H9 (cell line): ENCODE measurements around the gene DPAGT1. TPM values are rescaled to one million over a fixed set of nuclear protein-coding genes. Genes with fewer than 3 reads are reported as not detected.

Experiments used
- DNase-seq: peaks from one replicate; pipeline ENCODE4 v3.0.0-alpha.2; 2017
- H2AFZ ChIP-seq: one replicate; pipeline ENCODE4 v1.6.1; 2013; ENCODE audit warnings: mild to moderate bottlenecking, low read length, control low read depth, moderate library complexity
- H2AK5ac ChIP-seq: 2 replicates; pipeline ENCODE4 v1.6.1; 2013; ENCODE audit warnings: low read length, control low read depth, mixed read lengths; ENCODE audit not compliant: insufficient read length
- H2BK120ac ChIP-seq: one replicate; pipeline ENCODE4 v1.6.1; 2013; ENCODE audit warnings: low read depth, mild to moderate bottlenecking, low read length, control low read depth, inconsistent platforms; ENCODE audit not compliant: poor library complexity, severe bottlenecking
- H2BK12ac ChIP-seq: 2 replicates; pipeline ENCODE4 v1.6.1; 2013; ENCODE audit warnings: low read length, control low read depth, mixed read lengths, low read depth; ENCODE audit not compliant: insufficient read length
- H2BK15ac ChIP-seq: 2 replicates; pipeline ENCODE4 v1.6.1; 2013; ENCODE audit warnings: low read depth, low read length, control low read depth
- H2BK20ac ChIP-seq: one replicate; pipeline ENCODE4 v1.6.1; 2013; ENCODE audit warnings: low read depth, mild to moderate bottlenecking, low read length, control low read depth, inconsistent platforms; ENCODE audit not compliant: poor library complexity, severe bottlenecking
- H2BK5ac ChIP-seq: 2 replicates; pipeline ENCODE4 v1.6.1; 2013; ENCODE audit warnings: low read length, control low read depth, mixed read lengths; ENCODE audit not compliant: insufficient read length
- H3K14ac ChIP-seq: 2 replicates; pipeline ENCODE4 v1.6.1; 2013; ENCODE audit warnings: low read length, control low read depth; ENCODE audit not compliant: insufficient read depth
- H3K18ac ChIP-seq: 2 replicates; pipeline ENCODE4 v1.6.1; 2013; ENCODE audit warnings: low read depth, mild to moderate bottlenecking, mixed read lengths, low read length, control low read depth; ENCODE audit not compliant: insufficient read length
- H3K23ac ChIP-seq: 2 replicates; pipeline ENCODE4 v1.6.1; 2013; ENCODE audit warnings: low read length, control low read depth, mixed read lengths, low read depth; ENCODE audit not compliant: insufficient read length
- H3K23me2 ChIP-seq: 2 replicates; pipeline ENCODE4 v1.6.1; 2013; ENCODE audit warnings: low read depth, mild to moderate bottlenecking, mixed read lengths, low read length, control low read depth; ENCODE audit not compliant: insufficient read length, poor library complexity, severe bottlenecking
- H3K27ac ChIP-seq: 2 replicates; pipeline ENCODE4 v1.5.1; 2013; ENCODE audit warnings: low read length, control low read depth, mixed read lengths, low read depth; ENCODE audit not compliant: insufficient read length
- H3K27me3 ChIP-seq: 2 replicates; pipeline ENCODE4 v1.6.1; 2013; ENCODE audit warnings: low read length, control low read depth, inconsistent platforms; ENCODE audit not compliant: insufficient read depth
- H3K4ac ChIP-seq: 2 replicates; pipeline ENCODE4 v1.6.1; 2013; ENCODE audit warnings: low read depth, mild to moderate bottlenecking, control low read depth, inconsistent platforms, low read length, moderate library complexity
- H3K4me1 ChIP-seq: 2 replicates; pipeline ENCODE4 v1.6.1; 2013; ENCODE audit warnings: low read length, control low read depth, inconsistent platforms; ENCODE audit not compliant: insufficient read depth
- H3K4me2 ChIP-seq: 2 replicates; pipeline ENCODE4 v1.6.1; 2013; ENCODE audit warnings: low read length, control low read depth, mixed read lengths; ENCODE audit not compliant: insufficient read length, insufficient read depth
- H3K56ac ChIP-seq: 2 replicates; pipeline ENCODE4 v1.6.1; 2013; ENCODE audit warnings: low read depth, mild to moderate bottlenecking, mixed read lengths, low read length, control low read depth; ENCODE audit not compliant: insufficient read length
- H3K79me1 ChIP-seq: 2 replicates; pipeline ENCODE4 v1.6.1; 2013; ENCODE audit warnings: low read depth, mild to moderate bottlenecking, moderate library complexity, low read length, control low read depth, inconsistent platforms; ENCODE audit not compliant: insufficient read depth, poor library complexity, severe bottlenecking
- H3K79me2 ChIP-seq: 2 replicates; pipeline ENCODE4 v1.6.1; 2013; ENCODE audit warnings: low read length, control low read depth, inconsistent platforms; ENCODE audit not compliant: insufficient read depth
- H3K9ac ChIP-seq: 2 replicates; pipeline ENCODE4 v1.6.1; 2013; ENCODE audit warnings: low read length, control low read depth, mixed read lengths; ENCODE audit not compliant: insufficient read length; ENCODE audit errors: extremely low read depth
- H3K9me3 ChIP-seq: one replicate; pipeline ENCODE4 v1.6.1; 2013; ENCODE audit warnings: low read depth, low read length, inconsistent platforms; ENCODE audit not compliant: control insufficient read depth
- H3T11ph ChIP-seq: one replicate; pipeline ENCODE4 v1.6.1; 2013; ENCODE audit warnings: mild to moderate bottlenecking, low read length, control low read depth, inconsistent platforms
- H4K20me1 ChIP-seq: one replicate; pipeline ENCODE4 v1.6.1; 2013; ENCODE audit not compliant: control insufficient read depth, insufficient read length, insufficient read depth
- H4K5ac ChIP-seq: 2 replicates; pipeline ENCODE4 v1.6.1; 2013; ENCODE audit warnings: low read depth, mild to moderate bottlenecking, mixed read lengths, low read length, control low read depth; ENCODE audit not compliant: insufficient read length
- H4K8ac ChIP-seq: replicated peaks from 2 replicates; pipeline ENCODE4 v1.6.1; 2013; ENCODE audit warnings: low read length, control low read depth, mixed read lengths, low read depth; ENCODE audit not compliant: insufficient read length
- H4K91ac ChIP-seq: 2 replicates; pipeline ENCODE4 v1.6.1; 2013; ENCODE audit warnings: low read depth, mild to moderate bottlenecking, moderate library complexity, mixed read lengths, low read length, control low read depth; ENCODE audit not compliant: insufficient read length
- H3K27ac Mint-ChIP-seq, 3 experiments: 2 replicates in 2 of 3; 3 replicates in 1 of 3; pipeline ENCODE4 v1.8.0; 2020 to 2021; ENCODE audit warnings: mixed read lengths in 3 of 3, mild to moderate bottlenecking in 1 of 3, moderate library complexity in 1 of 3
- H3K27me3 Mint-ChIP-seq: 2 replicates; pipeline ENCODE4 v1.8.0; 2021; ENCODE audit warnings: low read depth, mild to moderate bottlenecking, moderate library complexity, mixed read lengths
- H3K36me3 Mint-ChIP-seq, 3 experiments: 2 replicates in 2 of 3; 3 replicates in 1 of 3; pipeline ENCODE4 v1.8.0; 2020 to 2021; ENCODE audit warnings: low read depth in 3 of 3, mixed read lengths in 3 of 3; ENCODE audit not compliant: insufficient read depth in 1 of 3
- H3K4me1 Mint-ChIP-seq, 2 experiments: 2 replicates each; pipeline ENCODE4 v1.8.0; 2020; ENCODE audit warnings: mixed read lengths in 2 of 2
- H3K4me3 Mint-ChIP-seq, 2 experiments: 2 replicates in 1 of 2; 3 replicates in 1 of 2; pipeline ENCODE4 v1.8.0; 2020 to 2021; ENCODE audit warnings: mild to moderate bottlenecking in 2 of 2, mixed read lengths in 2 of 2, moderate library complexity in 1 of 2
- H3K9me3 Mint-ChIP-seq, 2 experiments: 2 replicates in 1 of 2; 3 replicates in 1 of 2; pipeline ENCODE4 v1.8.0; 2020; ENCODE audit warnings: mild to moderate bottlenecking in 2 of 2, mixed read lengths in 2 of 2, moderate library complexity in 1 of 2
- WGBS: extraction: QIAGEN DNeasy Blood & Tissue Kit; methylation state at CpG from one replicate; pipeline ENCODE4 v1.1.7; 2013; ENCODE audit warnings: missing lambda C conversion rate, low lambda C conversion rate, mixed read lengths; ENCODE audit not compliant: insufficient read length; ENCODE audit errors: extremely low coverage; 5-methylcytosine and 5-hydroxymethylcytosine counted together
- total RNA-seq: library from RNA; stranded (reverse); gene quantifications from 2 replicates; pipeline ENCODE4 v1.2.1, GENCODE V29; 2021
- TF ChIP-seq, protein P1 (sequence below): fragments of 200-600 bp; sonication (generic); conservative IDR thresholded peaks from 3 replicates; pipeline ENCODE4 v1.8.0; 2021; ENCODE audit warnings: antibody characterized with exemption, mild to moderate bottlenecking

Gene DPAGT1
- total RNA-seq, 1 experiment from 2014 or later = 43.6 TPM

DNA sequence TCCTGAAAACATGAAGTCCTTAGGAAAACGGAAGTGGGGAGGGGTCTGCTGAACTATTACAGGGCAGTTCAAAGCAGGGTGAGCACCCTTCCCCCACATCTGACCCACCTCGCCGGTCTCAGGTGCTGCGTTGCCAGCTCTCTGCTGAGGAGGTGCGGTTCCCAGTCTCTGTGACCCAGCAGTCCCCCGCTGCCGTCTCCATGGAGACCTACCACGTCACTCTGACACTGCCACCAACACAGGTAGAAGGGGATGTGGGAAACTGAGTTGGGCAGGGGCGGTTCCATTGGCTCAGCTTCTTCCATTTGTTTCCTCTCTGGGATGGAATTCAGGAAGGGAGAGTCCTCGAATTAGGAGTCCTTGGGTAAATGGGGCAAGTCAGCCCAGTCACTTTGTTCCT lies 8.8 kb upstream of the DPAGT1 start:
- no peak overlapping the region for H3K18ac ChIP-seq
- Mint-ChIP-seq H3K9me3 (no peaks in the 10 kb centered on the region; a peak in 1 of 5 replicates), H3K27ac (no peak overlapping the region), H3K27me3 (peaks cover 15% of the 10 kb centered on the region), H3K4me1 (peaks cover 28 to 30% of the 10 kb centered on the region in 2 experiments), H3K36me3 (no peaks in the 10 kb centered on the region; a peak in 1 of 7 replicates), H3K4me3 (no peak overlapping the region)
- H2BK15ac ChIP-seq = no peak overlapping the region
- H4K8ac ChIP-seq = no peak overlapping the region
- H3K14ac ChIP-seq = no peak overlapping the region
- H2BK12ac ChIP-seq = no peak overlapping the region
- no peak overlapping the region for H3K23ac ChIP-seq
- TF ChIP-seq, protein P1, sequence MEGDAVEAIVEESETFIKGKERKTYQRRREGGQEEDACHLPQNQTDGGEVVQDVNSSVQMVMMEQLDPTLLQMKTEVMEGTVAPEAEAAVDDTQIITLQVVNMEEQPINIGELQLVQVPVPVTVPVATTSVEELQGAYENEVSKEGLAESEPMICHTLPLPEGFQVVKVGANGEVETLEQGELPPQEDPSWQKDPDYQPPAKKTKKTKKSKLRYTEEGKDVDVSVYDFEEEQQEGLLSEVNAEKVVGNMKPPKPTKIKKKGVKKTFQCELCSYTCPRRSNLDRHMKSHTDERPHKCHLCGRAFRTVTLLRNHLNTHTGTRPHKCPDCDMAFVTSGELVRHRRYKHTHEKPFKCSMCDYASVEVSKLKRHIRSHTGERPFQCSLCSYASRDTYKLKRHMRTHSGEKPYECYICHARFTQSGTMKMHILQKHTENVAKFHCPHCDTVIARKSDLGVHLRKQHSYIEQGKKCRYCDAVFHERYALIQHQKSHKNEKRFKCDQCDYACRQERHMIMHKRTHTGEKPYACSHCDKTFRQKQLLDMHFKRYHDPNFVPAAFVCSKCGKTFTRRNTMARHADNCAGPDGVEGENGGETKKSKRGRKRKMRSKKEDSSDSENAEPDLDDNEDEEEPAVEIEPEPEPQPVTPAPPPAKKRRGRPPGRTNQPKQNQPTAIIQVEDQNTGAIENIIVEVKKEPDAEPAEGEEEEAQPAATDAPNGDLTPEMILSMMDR = no peak
- no peak overlapping the region for H2BK5ac ChIP-seq
- no peak overlapping the region for H2BK20ac ChIP-seq
- H3K9me3 ChIP-seq = no peaks in the 10 kb centered on the region
- peaks cover 10% of the 10 kb centered on the region for H3K23me2 ChIP-seq
- H3K4me1 ChIP-seq = peaks cover 8% of the 10 kb centered on the region; the same call in 1 of the 2 replicates
- no peaks in the 10 kb centered on the region for H4K20me1 ChIP-seq
- H4K91ac ChIP-seq = no peak overlapping the region
- peaks cover 5% of the 10 kb centered on the region; the same call in 1 of the 2 replicates for H3K27me3 ChIP-seq
- H4K5ac ChIP-seq = no peak overlapping the region
- no peak overlapping the region for H3K56ac ChIP-seq
- no peak overlapping the region for H3K27ac ChIP-seq
- DNase-seq = no peak
- no peak overlapping the region for H3K4ac ChIP-seq
- no peak overlapping the region for H3K9ac ChIP-seq
- H2AK5ac ChIP-seq = no peak overlapping the region
- no peak overlapping the region for H2AFZ ChIP-seq
- no peaks in the 10 kb centered on the region for H3K79me2 ChIP-seq
- no peak overlapping the region for H3K4me2 ChIP-seq
- H3K79me1 ChIP-seq = no peaks in the 10 kb centered on the region
- no CpG with 5 or more reads among the region's 10 CpGs for WGBS
- no peak overlapping the region for H2BK120ac ChIP-seq
- H3T11ph ChIP-seq = no peak overlapping the region
